ENCODE measurements around the gene TRAF2.
A peak's percentile ranks its signal among the peaks of the same experiment; 100 is the strongest.
"Not testable (repeated sequence)": the region's sequence is repeated elsewhere in the genome, so short reads cannot be mapped to it uniquely, and the experiment has no call there.

The TRAF2 gene

GRCh38 chr9:136885950-136886578 is at the start of gene TRAF2:
TSS of gene TRAF2 (plus strand) at chr9:136886516. CDS start at chr9:136898741, 12,225 bp downstream.
- peak; percentile 100 for DNase-seq (ENCODE audit: low spot score)
- H3K27ac ChIP-seq = peak within 1 kb of the TSS; percentile 85
- CTCF ChIA-PET = no interaction called here
- TF ChIP-seq CTCF (conservative IDR thresholded peaks at IDR 0.05; ENCODE audit: low read depth) = no peak
- POLR2A ChIA-PET (ENCODE audit: low non-redundant PET) = interaction anchor here (0.6 to 1.3 kb wide), 4 partner anchors 12 to 159 kb away, joined by 3 read pairs; partner anchors contain the start of gene AJM1

GRCh38 chr9:136837146-136837855 is 49.0 kb upstream of the TRAF2 start:
- H3K27ac ChIP-seq = peak overlapping the region; percentile 90
- DNase-seq (ENCODE audit: low spot score) = no peak
- TF ChIP-seq CTCF (conservative IDR thresholded peaks at IDR 0.05; ENCODE audit: low read depth) = no peak
- POLR2A ChIA-PET (ENCODE audit: low non-redundant PET) = no interaction called here
- CTCF ChIA-PET = no interaction called here

- CTCF ChIA-PET; DNase-seq (ENCODE audit: low spot score); POLR2A ChIA-PET (ENCODE audit: low non-redundant PET): not testable (repeated sequence)
- H3K27ac ChIP-seq = peak overlapping the region; percentile 90
Measured at GRCh38 chr9:136837856-136838277, 48.4 kb upstream of the TRAF2 start.

GRCh38 chr9:136838314-136839228 is 47.7 kb upstream of the TRAF2 start:
- no peak for DNase-seq (ENCODE audit: low spot score)
- ChIA-PET POLR2A (ENCODE audit: low non-redundant PET) (no interaction called here), CTCF (interaction anchor here (1.4 kb wide), 1 partner anchor 197 kb away, joined by 7 read pairs; no protein-coding TSS in a partner anchor)
- peak overlapping the region; percentile 90 for H3K27ac ChIP-seq
- no peak for TF ChIP-seq CTCF (conservative IDR thresholded peaks at IDR 0.05; ENCODE audit: low read depth)

- peak overlapping the region; percentile 90 for H3K27ac ChIP-seq
- POLR2A ChIA-PET (ENCODE audit: low non-redundant PET) = no interaction called here
- TF ChIP-seq CTCF (conservative IDR thresholded peaks at IDR 0.05; ENCODE audit: low read depth) = no peak
- no peak for DNase-seq (ENCODE audit: low spot score)
- CTCF ChIA-PET = interaction anchor here (0.6 to 1.4 kb wide), 4 partner anchors 29 to 319 kb away, joined by 3 to 7 read pairs (median 4); partner anchors contain the start of gene NPDC1
Measured at GRCh38 chr9:136839229-136840139, 46.8 kb upstream of the TRAF2 start.

GRCh38 chr9:136840140-136840876 is 46.0 kb upstream of the TRAF2 start:
- CTCF ChIA-PET = interaction anchor here (0.6 to 1.4 kb wide), 5 partner anchors 28 to 320 kb away, joined by 3 to 7 read pairs (median 3); partner anchors contain the start of gene NPDC1
- no peak for TF ChIP-seq CTCF (conservative IDR thresholded peaks at IDR 0.05; ENCODE audit: low read depth)
- peak overlapping the region; percentile 90 for H3K27ac ChIP-seq
- peak; percentile 27 for DNase-seq (ENCODE audit: low spot score)
- POLR2A ChIA-PET (ENCODE audit: low non-redundant PET) = interaction anchor here (0.6 kb wide), 1 partner anchor 108 kb away, joined by 3 read pairs; no protein-coding TSS in a partner anchor
